HepG2 (cell line): ENCODE measurements around the gene TRMT1L. TPM values are rescaled to one million over a fixed set of nuclear protein-coding genes. Genes with fewer than 3 reads are reported as not detected.

Source experiments
- ELF1 ChIP-seq: sonication (generic); formaldehyde crosslinking; IDR thresholded peaks from 2 replicates; pipeline ENCODE4 v1.4.0; 2020; ENCODE audit warnings: missing genetic modification reagents
- FOXC1 ChIP-seq: sonication (generic); formaldehyde crosslinking; IDR thresholded peaks from 2 replicates; pipeline ENCODE4 v1.8.0; 2022; ENCODE audit warnings: mild to moderate bottlenecking, missing genetic modification reagents, borderline replicate concordance
- HMG20A ChIP-seq: IDR thresholded peaks from 2 replicates; pipeline ENCODE4 v1.6.1; 2016; ENCODE audit warnings: borderline replicate concordance
- KLF6 ChIP-seq: IDR thresholded peaks from 2 replicates; pipeline ENCODE4 v1.8.0; 2016; ENCODE audit warnings: missing biosample characterization, missing genetic modification reagents
- STAG1 ChIP-seq: sonication (generic); formaldehyde crosslinking; IDR thresholded peaks from 2 replicates; pipeline ENCODE4 v1.4.0; 2020; ENCODE audit warnings: missing genetic modification reagents
- STAT5B ChIP-seq: sonication (generic); formaldehyde crosslinking; IDR thresholded peaks from 2 replicates; pipeline ENCODE4 v1.4.0; 2020; ENCODE audit warnings: missing genetic modification reagents
- ZEB1 ChIP-seq: IDR thresholded peaks from 2 replicates; pipeline ENCODE4 v1.6.1; 2012; ENCODE audit warnings: mild to moderate bottlenecking, low read depth, inconsistent platforms; ENCODE audit not compliant: insufficient replicate concordance
- ZFAT ChIP-seq: sonication (generic); formaldehyde crosslinking; conservative IDR thresholded peaks from 2 replicates; pipeline ENCODE4 v1.8.1; 2023; ENCODE audit warnings: missing genetic modification reagents, inconsistent platforms
- ZNF180 ChIP-seq: sonication (generic); formaldehyde crosslinking; IDR thresholded peaks from 2 replicates; pipeline ENCODE4 v1.4.0; 2020; ENCODE audit warnings: low read depth, missing genetic modification reagents, borderline replicate concordance
- ZNF205 ChIP-seq: IDR thresholded peaks from 2 replicates; pipeline ENCODE4 v1.6.1; 2018; ENCODE audit warnings: missing biosample characterization, missing genetic modification reagents
- ZNF260 ChIP-seq: sonication (generic); formaldehyde crosslinking; IDR thresholded peaks from 2 replicates; pipeline ENCODE4 v1.4.0; 2020; ENCODE audit warnings: missing genetic modification reagents, low read depth, mild to moderate bottlenecking, borderline replicate concordance
- ZNF557 ChIP-seq: sonication (generic); formaldehyde crosslinking; IDR thresholded peaks from 2 replicates; pipeline ENCODE4 v1.4.0; 2020; ENCODE audit warnings: missing genetic modification reagents
- ZNF749 ChIP-seq: sonication (generic); formaldehyde crosslinking; IDR thresholded peaks from 2 replicates; pipeline ENCODE4 v1.8.0; 2022; ENCODE audit warnings: mild to moderate bottlenecking, missing genetic modification reagents, moderate library complexity, borderline replicate concordance
- ZNF782 ChIP-seq: sonication (generic); formaldehyde crosslinking; IDR thresholded peaks from 2 replicates; pipeline ENCODE4 v1.4.0; 2020; ENCODE audit warnings: missing genetic modification reagents, mild to moderate bottlenecking, borderline replicate concordance
- ZNF792 ChIP-seq: IDR thresholded peaks from 2 replicates; pipeline ENCODE4 v1.6.1; 2016
- polyA plus RNA-seq, 8 experiments: library from polyadenylated mRNA; depleted of rRNA in 3 of 8; stranded (reverse) in 7 of 8; unstranded in 1 of 8; fragments of >200 nt; fragmentation: Illumina TruSeq in 4 of 8; extraction: Trizol in 4 of 8; gene quantifications; 2 replicates each; pipeline versions ENCODE4 v1.2.1 to v1.2.3, GENCODE V29; 2011 to 2016; ENCODE audit warnings: low read depth in 4 of 8, missing spikeins in 1 of 8, mixed read lengths in 1 of 8; ENCODE audit not compliant: insufficient read depth in 1 of 8
- total RNA-seq, 5 experiments: library from RNA; depleted of rRNA; stranded (reverse); fragments of >200 nt; fragmentation: Illumina TruSeq; extraction: Trizol; gene quantifications; 2 replicates each; pipeline ENCODE4 v1.2.3, GENCODE V29; 2016; ENCODE audit warnings: low read depth in 1 of 5
- TF ChIP-seq, protein P1 (sequence below): sonication (generic); formaldehyde crosslinking; IDR thresholded peaks from 2 replicates; pipeline ENCODE4 v1.5.0; 2020; ENCODE audit warnings: missing genetic modification reagents, mild to moderate bottlenecking, borderline replicate concordance
- TF ChIP-seq, protein P2 (sequence below): sonication (generic); formaldehyde crosslinking; IDR thresholded peaks from 2 replicates; pipeline ENCODE4 v1.8.1; 2022; ENCODE audit warnings: mild to moderate bottlenecking, missing genetic modification reagents
- TF ChIP-seq, protein P3 (sequence below): IDR thresholded peaks from 2 replicates; pipeline ENCODE4 v1.4.0; 2020; ENCODE audit warnings: mild to moderate bottlenecking, missing genetic modification reagents
- TF ChIP-seq, protein P4 (sequence below), 2 experiments: sonication (generic) in 1 of 2; formaldehyde crosslinking in 1 of 2; IDR thresholded peaks; 2 replicates each; pipeline versions ENCODE4 v1.4.0 to v1.6.1; 2018 to 2020; ENCODE audit warnings: missing genetic modification reagents in 2 of 2, borderline replicate concordance in 1 of 2, low read depth in 1 of 2, mild to moderate bottlenecking in 1 of 2, missing biosample characterization in 1 of 2
- TF ChIP-seq, protein P5 (sequence below): sonication (generic); formaldehyde crosslinking; IDR thresholded peaks from 2 replicates; pipeline ENCODE4 v1.5.0; 2020; ENCODE audit warnings: missing genetic modification reagents
- TF ChIP-seq, protein P6 (sequence below): IDR thresholded peaks from 2 replicates; pipeline ENCODE4 v1.6.1; 2016; ENCODE audit warnings: missing genetic modification reagents, missing compliant biosample characterization

TRMT1L gene
- total and polyA plus RNA-seq, 2 of the 13 experiments (the other 11 are each of a cell fraction or from before 2014, with no cell fraction given): 17.9 to 19.2 TPM

DNA sequence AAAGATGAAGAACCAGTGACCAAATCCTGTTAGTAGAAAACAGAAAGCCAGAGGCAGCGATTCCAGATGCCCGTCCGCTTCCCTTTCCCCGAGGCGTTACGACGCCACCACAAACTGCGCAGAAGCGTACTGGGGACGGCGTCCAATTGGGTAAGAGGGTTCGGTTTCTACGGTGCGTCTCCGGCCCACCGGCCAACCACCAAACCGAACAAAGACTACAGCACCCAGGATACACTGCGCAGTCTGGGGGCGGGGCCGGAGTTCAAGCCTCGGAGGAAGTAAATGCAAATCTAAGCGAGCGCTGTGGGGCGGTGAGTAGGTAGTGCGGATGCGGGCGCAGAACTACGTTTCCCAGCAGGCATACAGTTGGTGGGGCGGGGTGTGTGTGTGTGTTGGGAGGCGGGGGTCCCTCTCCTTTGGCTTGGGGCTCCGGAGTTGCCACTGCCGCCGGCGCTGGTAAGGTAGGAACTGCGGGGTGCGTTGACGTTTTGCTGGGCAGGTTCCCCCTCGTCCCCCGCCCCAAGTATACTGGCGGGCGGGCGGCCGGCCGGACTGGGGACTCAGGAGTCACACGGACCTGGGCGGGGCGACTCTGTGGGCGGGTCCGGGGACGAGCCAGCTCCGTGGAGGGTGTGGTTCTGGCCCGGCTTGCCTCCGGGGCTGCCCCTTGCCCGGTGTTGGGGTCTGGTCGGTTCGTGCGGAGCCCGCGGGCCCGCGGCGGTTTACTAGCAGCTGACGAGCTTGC lies at the start of gene TRMT1L, which contains the start of gene SWT1 (continued):
- TF ChIP-seq HMG20A (CRISPR knock-in tag): no peak
- no peak for TF ChIP-seq ZNF260 (CRISPR knock-in tag)
- TF ChIP-seq ZFAT (CRISPR knock-in tag): no peak
- no peak for TF ChIP-seq STAT5B (CRISPR knock-in tag)
- TF ChIP-seq, protein P1, sequence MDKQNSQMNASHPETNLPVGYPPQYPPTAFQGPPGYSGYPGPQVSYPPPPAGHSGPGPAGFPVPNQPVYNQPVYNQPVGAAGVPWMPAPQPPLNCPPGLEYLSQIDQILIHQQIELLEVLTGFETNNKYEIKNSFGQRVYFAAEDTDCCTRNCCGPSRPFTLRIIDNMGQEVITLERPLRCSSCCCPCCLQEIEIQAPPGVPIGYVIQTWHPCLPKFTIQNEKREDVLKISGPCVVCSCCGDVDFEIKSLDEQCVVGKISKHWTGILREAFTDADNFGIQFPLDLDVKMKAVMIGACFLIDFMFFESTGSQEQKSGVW (CRISPR knock-in tag): no peak
- TF ChIP-seq, protein P2, sequence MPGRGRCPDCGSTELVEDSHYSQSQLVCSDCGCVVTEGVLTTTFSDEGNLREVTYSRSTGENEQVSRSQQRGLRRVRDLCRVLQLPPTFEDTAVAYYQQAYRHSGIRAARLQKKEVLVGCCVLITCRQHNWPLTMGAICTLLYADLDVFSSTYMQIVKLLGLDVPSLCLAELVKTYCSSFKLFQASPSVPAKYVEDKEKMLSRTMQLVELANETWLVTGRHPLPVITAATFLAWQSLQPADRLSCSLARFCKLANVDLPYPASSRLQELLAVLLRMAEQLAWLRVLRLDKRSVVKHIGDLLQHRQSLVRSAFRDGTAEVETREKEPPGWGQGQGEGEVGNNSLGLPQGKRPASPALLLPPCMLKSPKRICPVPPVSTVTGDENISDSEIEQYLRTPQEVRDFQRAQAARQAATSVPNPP (CRISPR knock-in tag): 0 out of 2 replicates have a peak, but pooled peaks have one; percentile 5
- no peak for TF ChIP-seq STAG1 (CRISPR knock-in tag)
- 0 out of 2 replicates have a peak, but pooled peaks have one; percentile 22 for TF ChIP-seq KLF6 (CRISPR knock-in tag)
- no peak for TF ChIP-seq ZEB1
- no peak for TF ChIP-seq ZNF205
- TF ChIP-seq ZNF782 (CRISPR knock-in tag): no peak
- TF ChIP-seq ZNF749 (CRISPR knock-in tag): no peak
- TF ChIP-seq, protein P3, sequence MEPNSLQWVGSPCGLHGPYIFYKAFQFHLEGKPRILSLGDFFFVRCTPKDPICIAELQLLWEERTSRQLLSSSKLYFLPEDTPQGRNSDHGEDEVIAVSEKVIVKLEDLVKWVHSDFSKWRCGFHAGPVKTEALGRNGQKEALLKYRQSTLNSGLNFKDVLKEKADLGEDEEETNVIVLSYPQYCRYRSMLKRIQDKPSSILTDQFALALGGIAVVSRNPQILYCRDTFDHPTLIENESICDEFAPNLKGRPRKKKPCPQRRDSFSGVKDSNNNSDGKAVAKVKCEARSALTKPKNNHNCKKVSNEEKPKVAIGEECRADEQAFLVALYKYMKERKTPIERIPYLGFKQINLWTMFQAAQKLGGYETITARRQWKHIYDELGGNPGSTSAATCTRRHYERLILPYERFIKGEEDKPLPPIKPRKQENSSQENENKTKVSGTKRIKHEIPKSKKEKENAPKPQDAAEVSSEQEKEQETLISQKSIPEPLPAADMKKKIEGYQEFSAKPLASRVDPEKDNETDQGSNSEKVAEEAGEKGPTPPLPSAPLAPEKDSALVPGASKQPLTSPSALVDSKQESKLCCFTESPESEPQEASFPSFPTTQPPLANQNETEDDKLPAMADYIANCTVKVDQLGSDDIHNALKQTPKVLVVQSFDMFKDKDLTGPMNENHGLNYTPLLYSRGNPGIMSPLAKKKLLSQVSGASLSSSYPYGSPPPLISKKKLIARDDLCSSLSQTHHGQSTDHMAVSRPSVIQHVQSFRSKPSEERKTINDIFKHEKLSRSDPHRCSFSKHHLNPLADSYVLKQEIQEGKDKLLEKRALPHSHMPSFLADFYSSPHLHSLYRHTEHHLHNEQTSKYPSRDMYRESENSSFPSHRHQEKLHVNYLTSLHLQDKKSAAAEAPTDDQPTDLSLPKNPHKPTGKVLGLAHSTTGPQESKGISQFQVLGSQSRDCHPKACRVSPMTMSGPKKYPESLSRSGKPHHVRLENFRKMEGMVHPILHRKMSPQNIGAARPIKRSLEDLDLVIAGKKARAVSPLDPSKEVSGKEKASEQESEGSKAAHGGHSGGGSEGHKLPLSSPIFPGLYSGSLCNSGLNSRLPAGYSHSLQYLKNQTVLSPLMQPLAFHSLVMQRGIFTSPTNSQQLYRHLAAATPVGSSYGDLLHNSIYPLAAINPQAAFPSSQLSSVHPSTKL: no peak; the same call in 1 of the 2 replicates
- peak; percentile 89 for TF ChIP-seq ELF1
- TF ChIP-seq, protein P4, sequence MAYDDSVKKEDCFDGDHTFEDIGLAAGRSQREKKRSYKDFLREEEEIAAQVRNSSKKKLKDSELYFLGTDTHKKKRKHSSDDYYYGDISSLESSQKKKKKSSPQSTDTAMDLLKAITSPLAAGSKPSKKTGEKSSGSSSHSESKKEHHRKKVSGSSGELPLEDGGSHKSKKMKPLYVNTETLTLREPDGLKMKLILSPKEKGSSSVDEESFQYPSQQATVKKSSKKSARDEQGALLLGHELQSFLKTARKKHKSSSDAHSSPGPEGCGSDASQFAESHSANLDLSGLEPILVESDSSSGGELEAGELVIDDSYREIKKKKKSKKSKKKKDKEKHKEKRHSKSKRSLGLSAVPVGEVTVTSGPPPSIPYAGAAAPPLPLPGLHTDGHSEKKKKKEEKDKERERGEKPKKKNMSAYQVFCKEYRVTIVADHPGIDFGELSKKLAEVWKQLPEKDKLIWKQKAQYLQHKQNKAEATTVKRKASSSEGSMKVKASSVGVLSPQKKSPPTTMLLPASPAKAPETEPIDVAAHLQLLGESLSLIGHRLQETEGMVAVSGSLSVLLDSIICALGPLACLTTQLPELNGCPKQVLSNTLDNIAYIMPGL (CRISPR knock-in tag; IDR thresholded peaks at IDR 0.05; ENCODE audit: borderline replicate concordance in 1 of 2, low read depth in 1 of 2): peak; percentile 53 to 61; a peak in 3 of 4 replicates
- no peak; the same call in 1 of the 2 replicates for TF ChIP-seq ZNF792
- TF ChIP-seq ZNF557 (CRISPR knock-in tag): no peak
- TF ChIP-seq, protein P5, sequence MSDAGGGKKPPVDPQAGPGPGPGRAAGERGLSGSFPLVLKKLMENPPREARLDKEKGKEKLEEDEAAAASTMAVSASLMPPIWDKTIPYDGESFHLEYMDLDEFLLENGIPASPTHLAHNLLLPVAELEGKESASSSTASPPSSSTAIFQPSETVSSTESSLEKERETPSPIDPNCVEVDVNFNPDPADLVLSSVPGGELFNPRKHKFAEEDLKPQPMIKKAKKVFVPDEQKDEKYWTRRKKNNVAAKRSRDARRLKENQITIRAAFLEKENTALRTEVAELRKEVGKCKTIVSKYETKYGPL (CRISPR knock-in tag): no peak
- TF ChIP-seq ZNF180 (CRISPR knock-in tag): no peak
- TF ChIP-seq, protein P6, sequence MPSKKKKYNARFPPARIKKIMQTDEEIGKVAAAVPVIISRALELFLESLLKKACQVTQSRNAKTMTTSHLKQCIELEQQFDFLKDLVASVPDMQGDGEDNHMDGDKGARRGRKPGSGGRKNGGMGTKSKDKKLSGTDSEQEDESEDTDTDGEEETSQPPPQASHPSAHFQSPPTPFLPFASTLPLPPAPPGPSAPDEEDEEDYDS (CRISPR knock-in tag): peak; percentile 72
- TF ChIP-seq FOXC1 (CRISPR knock-in tag): no peak; the same call in 1 of the 2 replicates
